SJSA1 (cell line): ENCODE results near the gene DBNL. TPM values are rescaled to one million over a fixed set of nuclear protein-coding genes. Genes with fewer than 3 reads are reported as not detected.

Experiments used
- DNase-seq, 2 experiments: peaks; one replicate each; pipeline ENCODE4 v3.0.0-alpha.2; 2015 to 2020; ENCODE audit warnings: low spot score in 2 of 2, low read depth in 1 of 2
- H3K27ac ChIP-seq: fragments of 250-450 bp; sonication (Bioruptor Pico); 2 replicates; pipeline ENCODE4 v1.5.1; 2020; ENCODE audit warnings: mild to moderate bottlenecking, moderate library complexity
- H3K27me3 ChIP-seq: fragments of 250-450 bp; sonication (Bioruptor Pico); replicated peaks from 2 replicates; pipeline ENCODE4 v1.5.1; 2020; ENCODE audit warnings: mild to moderate bottlenecking, moderate library complexity
- H3K36me3 ChIP-seq: fragments of 250-450 bp; sonication (Bioruptor Pico); 2 replicates; pipeline ENCODE4 v1.5.1; 2020; ENCODE audit warnings: mild to moderate bottlenecking
- H3K4me1 ChIP-seq: fragments of 250-450 bp; sonication (Bioruptor Pico); replicated peaks from 2 replicates; pipeline ENCODE4 v1.6.1; 2021; ENCODE audit warnings: mild to moderate bottlenecking
- H3K4me3 ChIP-seq: fragments of 250-450 bp; sonication (Bioruptor Pico); 2 replicates; pipeline ENCODE4 v1.5.1; 2020; ENCODE audit warnings: mild to moderate bottlenecking
- H3K9me3 ChIP-seq: fragments of 250-450 bp; sonication (Bioruptor Pico); replicated peaks from 2 replicates; pipeline ENCODE4 v1.5.1; 2020; ENCODE audit warnings: mild to moderate bottlenecking
- total RNA-seq: library from RNA; depleted of rRNA; stranded (reverse); fragments of >200 nt; shearing (Covaris generic); gene quantifications from 2 replicates; pipeline ENCODE4 v1.2.3, GENCODE V29; 2014

Gene DBNL
- total RNA-seq, 1 experiment from 2014 or later, result 183 TPM

DNA sequence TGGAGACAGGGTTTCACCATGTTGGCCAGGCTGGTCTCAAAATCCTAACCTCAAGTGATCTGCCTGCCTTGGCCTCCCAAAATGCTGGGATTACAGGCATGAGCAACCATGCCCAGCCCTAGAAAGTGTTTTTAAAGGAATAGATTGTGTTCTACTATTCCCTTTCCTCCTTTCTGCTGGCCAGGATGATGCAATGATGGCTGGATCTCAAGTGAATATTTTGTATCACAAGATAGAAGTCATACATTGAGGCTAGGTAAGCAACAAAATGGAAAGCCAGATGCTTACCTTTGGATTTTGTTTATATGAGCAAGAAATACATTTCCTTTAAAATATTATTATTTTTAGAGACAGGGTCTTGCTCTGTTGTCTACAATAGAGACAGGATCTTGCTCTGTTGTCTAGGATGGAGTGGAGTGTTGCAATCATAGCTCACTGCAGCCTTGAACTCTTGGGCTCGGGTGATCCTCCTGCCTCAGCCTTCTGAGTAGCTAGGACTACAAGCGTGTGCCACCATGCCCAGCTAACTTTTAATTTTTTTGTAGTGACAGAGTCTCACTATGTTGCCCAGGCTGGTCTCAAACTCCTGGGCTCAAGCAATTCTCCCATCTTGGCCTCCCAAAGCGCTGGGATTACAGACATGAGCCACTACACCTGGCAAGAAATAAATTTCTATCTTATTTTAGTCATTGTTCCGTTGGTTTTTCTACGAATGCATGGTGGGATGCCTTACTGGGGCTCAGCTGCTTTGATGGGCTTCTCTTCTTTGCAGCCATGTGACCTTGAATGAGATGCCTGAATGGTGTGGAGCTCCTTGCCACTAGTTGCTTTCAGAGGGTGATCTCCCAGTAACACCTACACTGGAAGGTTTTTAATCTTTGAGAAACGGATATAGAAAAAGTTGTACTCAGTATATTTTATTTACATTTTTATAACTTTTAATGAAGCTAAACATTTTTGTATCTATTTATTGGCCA is 53.9 kb downstream of the DBNL start:
- H3K27me3 ChIP-seq, result no peaks in the 10 kb centered on the region
- no peak for DNase-seq
- peaks cover 9% of the 10 kb centered on the region for H3K4me1 ChIP-seq
- H3K27ac ChIP-seq, result no peak overlapping the region
- H3K4me3 ChIP-seq, result no peak overlapping the region
- no peaks in the 10 kb centered on the region for H3K9me3 ChIP-seq
- H3K36me3 ChIP-seq, result no peaks in the 10 kb centered on the region

DNA sequence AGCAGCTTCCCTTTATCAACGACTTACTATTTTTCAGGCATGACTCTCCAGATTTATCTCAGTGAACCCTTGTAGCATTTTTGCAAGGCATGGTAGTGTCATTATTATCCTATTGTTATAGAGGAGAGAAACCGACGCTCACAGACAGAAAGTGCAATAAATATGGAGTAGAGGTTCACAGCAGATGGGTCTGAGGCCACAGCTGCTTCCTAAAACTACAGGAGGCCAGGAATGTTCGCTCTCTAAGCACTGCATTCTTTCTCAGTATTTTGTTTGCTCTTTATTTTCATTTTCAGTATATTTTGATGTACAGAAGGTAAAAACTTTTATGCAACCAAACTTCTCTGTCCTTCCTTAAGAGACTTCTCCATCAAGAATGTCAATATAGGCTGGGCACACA is 55.2 kb downstream of the DBNL start:
- DNase-seq, result no peak
- Histone ChIP-seq H3K27ac (no peak overlapping the region), H3K4me1 (peaks cover 9% of the 10 kb centered on the region), H3K36me3 (no peaks in the 10 kb centered on the region), H3K4me3 (no peak overlapping the region), H3K9me3 (no peaks in the 10 kb centered on the region), H3K27me3 (no peaks in the 10 kb centered on the region)

DNA sequence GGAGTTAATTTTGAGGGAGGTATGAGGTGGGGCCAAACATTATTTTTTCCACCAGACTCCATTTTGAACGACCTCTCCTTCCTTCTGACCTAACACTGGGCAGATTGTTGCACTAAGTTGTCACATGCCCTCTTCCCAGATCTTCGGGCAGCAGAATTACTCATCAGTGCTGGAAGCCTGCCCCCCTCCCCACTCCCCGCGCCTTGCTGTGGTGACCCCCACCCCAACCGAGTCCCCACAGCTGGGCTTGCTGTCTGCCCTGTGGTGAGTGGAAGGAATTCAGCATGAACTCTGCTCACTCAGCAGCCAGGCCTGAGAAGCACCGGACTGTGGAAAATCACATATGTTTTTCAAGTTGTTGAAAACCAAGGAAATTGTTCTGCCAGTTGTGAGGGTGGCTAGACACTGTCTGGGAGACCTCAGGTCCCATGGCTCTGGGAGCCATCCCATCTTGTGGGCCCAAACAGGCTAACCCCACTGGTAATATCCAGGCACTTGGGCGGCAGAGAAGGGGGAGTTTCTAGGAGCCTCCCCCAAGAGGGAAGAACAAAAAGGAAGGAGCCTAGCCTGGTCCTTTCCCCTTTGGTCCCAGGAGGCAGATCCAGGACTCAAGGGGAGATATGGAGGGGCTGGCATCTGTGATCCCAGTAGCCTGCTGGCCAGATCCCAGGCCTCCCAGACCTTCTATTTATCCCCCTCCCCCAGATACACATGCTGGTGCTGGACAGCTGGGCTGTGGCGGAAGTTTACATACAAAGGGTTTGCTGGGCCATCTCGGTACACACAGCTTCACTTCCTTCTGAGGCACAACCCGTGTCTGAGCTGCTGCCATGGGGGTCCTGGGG is 56.2 kb downstream of the DBNL start:
- Histone ChIP-seq H3K36me3 (no peaks in the 10 kb centered on the region), H3K4me1 (peaks cover 18% of the 10 kb centered on the region), H3K4me3 (no peak overlapping the region), H3K9me3 (no peaks in the 10 kb centered on the region), H3K27me3 (no peaks in the 10 kb centered on the region), H3K27ac (0 out of 2 replicates have a peak overlapping the region, but pooled peaks have one; percentile 28)
- no peak for DNase-seq

DNA sequence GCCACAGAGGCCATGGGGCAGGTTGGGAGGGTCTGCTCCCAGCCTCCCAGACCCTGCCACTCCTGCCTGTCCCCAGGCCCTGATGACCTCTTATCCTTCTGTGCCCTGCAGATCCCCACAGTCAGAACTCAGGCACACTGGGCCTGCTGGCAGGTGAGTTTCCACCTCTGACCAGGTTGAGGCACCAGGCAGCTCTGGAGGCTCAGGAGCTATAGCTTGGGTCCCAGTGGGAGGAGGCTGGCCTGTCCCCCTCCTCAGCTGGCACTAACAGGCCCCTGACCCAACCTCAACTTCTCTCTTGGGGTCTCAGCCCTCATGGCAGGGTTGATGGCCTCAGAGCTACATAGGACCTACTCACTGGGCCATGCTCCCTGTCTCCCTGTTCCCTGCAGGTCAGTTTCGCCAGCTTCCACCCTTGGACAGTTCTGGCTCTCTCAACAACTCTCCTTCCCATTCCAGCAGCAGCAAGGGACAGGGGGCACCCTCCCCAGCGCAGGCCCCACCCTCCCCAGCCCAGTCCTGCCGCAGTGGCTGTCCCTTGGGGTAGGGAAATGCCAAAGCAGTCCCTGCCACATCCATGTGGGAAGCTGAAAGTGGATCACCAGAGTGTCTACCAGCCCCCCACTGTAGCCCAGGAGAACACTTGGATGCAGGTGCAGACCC is 56.9 kb downstream of the DBNL start:
- no peaks in the 10 kb centered on the region for H3K27me3 ChIP-seq
- H3K36me3 ChIP-seq, result no peaks in the 10 kb centered on the region
- H3K4me3 ChIP-seq, result no peak overlapping the region
- no peak overlapping the region for H3K27ac ChIP-seq
- no peak for DNase-seq
- H3K9me3 ChIP-seq, result no peaks in the 10 kb centered on the region
- H3K4me1 ChIP-seq, result peaks cover 19% of the 10 kb centered on the region

DNA sequence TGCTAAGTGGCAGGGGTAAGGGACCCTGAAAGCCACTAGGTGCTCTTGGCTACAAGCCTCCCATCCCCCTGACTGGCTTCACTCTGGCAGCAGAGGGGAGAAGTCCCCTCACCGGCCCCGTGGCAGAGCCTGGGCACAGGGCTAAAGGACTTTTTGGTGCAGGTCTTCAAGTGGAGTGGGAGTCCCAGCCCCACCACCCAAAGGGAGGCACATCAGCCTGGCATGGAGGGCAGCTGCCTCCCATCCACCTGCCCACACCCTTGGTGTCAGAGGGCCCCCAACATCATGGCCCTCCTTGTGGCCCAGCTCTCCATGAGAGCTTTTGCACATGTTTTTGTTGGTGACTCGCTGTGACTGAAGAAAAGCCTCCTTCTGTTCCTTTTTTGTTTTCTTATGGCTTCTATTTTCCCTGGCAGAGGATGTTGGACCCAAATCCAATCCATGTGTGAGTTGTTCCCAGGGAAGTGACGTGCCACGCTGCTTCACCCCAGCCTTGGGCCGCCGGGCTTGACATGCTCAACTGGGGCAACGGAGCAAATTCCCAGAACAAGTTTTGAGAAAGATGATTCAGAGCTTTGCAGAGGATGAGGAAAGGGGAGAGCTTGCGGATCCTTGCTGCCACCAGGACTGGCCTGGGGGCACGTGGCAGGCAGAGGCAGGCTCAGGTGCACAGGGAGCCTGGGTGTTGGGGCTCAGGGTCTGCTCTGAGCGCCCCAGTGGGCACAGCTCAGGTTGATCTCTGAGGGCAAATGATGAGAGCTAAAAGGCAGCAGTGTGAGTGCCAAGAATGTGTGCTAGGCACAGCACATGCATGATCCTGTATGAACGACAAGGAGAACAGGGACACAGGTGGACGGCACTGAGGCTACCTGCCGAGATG is 57.7 kb downstream of the DBNL start:
- no peak for DNase-seq
- no peaks in the 10 kb centered on the region for H3K27me3 ChIP-seq
- H3K36me3 ChIP-seq, result no peaks in the 10 kb centered on the region
- H3K9me3 ChIP-seq, result no peaks in the 10 kb centered on the region
- no peak overlapping the region for H3K27ac ChIP-seq
- H3K4me3 ChIP-seq, result no peak overlapping the region
- H3K4me1 ChIP-seq, result peaks cover 19% of the 10 kb centered on the region

DNA sequence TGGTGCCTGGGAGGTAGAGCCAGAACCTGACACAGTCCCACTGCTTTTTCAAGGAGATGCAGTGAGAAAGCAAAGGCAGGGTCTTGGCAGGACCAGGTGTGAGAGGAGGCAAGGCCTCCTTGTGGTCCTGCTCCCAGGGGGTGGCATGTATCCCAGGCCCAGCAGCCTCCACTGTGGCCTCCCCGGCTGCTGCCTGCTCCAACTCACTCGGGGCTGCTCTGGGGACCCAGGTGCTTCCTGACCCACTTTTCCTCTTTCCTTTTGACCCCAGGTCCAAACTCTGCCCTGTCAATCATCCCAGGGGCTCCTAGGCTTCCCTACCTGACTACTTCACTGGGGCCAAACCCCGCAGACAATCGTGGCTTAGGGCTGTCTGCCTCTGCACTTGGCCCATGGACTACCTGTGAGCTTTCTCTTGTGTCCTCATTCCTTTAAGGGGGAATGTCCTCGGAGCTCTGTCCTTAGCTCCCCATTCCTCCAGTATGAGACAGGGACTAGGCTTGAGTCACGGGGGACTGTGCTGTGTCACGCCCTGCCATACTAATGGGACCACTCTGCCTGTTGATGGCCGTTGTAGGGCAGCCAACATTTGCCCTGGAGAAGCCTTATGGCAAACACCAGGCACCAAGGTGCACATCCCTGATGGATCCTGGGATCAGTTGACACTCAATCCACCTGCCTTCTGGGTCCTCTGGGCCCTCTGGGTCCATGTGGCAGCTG is 58.5 kb downstream of the DBNL start:
- Histone ChIP-seq H3K27ac (no peak overlapping the region), H3K4me1 (peaks cover 19% of the 10 kb centered on the region), H3K36me3 (no peaks in the 10 kb centered on the region)

DNA sequence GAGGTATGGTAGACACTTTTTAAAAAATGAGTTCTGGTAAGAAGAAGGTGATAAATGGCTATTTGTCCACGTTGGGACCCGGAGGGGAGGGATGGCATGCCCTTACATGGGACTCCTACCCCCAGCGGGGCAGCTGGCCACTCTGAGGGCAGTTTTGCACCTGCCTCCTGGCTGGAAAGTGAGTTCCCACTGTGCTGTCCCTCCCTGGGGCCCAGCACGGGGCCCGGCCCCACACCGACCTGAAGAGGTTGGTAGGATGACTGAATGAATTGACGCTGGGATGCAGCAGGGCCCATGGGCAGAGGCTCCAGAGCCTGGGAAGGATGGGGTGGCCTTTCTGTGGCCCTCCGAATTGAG is 59.0 kb downstream of the DBNL start:
- Histone ChIP-seq H3K36me3 (no peaks in the 10 kb centered on the region), H3K27me3 (no peaks in the 10 kb centered on the region), H3K4me1 (peaks cover 19% of the 10 kb centered on the region), H3K4me3 (no peak overlapping the region), H3K9me3 (no peaks in the 10 kb centered on the region), H3K27ac (no peak overlapping the region)
- no peak for DNase-seq

More for the DNA sequence above, 58.5 kb downstream of the DBNL start:
- Histone ChIP-seq H3K9me3 (no peaks in the 10 kb centered on the region), H3K27me3 (no peaks in the 10 kb centered on the region), H3K4me3 (no peak overlapping the region)
- no peak for DNase-seq

DNA sequence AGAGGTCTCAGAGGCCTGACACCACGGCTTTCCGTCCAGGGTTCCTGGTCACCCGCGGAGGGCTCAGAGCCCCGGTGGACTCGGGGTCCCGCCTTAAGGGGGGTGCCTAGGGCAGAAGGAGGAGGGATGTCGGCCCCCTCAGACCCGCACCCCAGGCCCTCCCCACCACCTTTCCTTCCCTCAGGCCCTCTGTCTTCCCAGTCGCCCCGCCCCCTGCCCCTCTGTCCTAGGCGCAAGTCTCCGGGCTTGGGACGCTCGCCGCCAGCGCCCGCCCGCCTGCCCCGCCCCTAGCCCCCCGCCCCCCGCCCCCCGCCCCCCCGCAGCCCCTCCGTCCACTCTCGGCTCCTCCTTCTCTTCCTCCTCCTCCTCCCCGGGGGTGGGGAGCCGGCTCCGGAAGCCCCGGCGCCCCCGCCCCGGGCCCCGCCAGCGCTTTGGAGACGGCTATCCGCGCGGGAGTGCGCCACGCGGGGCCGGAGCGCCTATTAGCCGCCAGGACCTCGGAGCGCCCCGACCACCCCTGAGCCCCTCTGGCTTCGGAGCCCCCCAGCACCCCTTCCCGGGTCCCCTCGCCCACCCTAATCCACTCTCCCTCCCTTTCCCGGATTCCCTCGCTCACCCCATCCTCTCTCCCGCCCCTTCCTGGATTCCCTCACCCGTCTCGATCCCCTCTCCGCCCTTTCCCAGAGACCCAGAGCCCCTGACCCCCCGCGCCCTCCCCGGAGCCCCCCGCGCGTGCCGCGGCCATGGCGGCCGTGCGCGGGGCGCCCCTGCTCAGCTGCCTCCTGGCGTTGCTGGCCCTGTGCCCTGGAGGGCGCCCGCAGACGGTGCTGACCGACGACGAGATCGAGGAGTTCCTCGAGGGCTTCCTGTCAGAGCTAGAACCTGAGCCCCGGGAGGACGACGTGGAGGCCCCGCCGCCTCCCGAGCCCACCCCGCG is 59.7 kb downstream of the DBNL start, which contains the start of gene AEBP1:
AEBP1 (plus strand) TSS at position 423 of the 937 bp plus-strand sequence; CDS start at position 744, 321 bp downstream.
- no peak for DNase-seq
- Histone ChIP-seq H3K36me3 (no peaks in the 10 kb centered on the region), H3K4me1 (peaks cover 19% of the 10 kb centered on the region), H3K4me3 (no peak within 1 kb of the TSS), H3K27me3 (no peaks in the 10 kb centered on the region), H3K27ac (no peak within 1 kb of the TSS), H3K9me3 (no peaks in the 10 kb centered on the region)

DNA sequence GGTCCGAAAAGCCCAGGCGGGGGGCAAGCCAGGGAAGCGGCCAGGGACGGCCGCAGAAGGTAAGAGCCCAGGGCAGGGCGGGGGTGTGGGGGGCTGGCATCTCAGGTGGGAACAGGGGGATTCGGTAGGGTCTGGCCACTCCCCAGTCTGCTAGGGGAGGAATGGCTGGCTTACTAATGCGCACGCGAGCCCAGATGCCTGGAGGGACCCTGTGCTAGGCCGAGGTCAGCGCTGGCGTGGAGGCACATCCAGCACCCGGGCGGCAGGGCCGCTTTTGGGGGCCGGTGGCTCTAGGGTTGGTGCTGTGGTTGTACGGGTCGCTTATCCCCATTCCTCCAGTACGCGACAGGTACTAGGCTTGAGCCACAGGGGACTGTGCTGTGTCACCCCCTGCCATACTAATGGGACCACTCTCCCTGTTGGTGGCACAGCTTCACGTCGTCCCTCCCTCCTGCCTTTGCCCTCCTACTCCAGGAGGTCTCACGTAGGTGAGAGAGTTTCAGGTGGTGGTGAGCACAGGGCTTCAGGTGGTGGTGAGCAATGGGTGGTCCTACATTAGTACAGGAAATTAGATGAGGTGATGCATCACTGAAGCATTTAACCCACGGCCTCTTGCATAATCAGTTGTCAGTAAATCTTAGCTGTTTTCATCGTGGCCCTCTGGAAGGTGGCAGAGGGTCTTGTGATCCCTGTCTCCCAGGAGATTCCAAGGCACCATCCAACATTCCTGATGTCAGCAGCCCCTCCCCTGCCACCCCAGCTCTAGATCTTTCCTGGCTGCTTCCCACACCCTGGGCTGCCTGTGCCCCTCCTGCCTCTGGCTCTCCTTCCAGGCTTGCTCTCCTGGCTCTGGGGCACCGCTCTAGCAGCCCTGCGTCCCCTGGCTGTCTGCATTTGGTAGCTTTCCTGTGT is 60.6 kb downstream of the DBNL start:
- no peaks in the 10 kb centered on the region for H3K27me3 ChIP-seq
- H3K9me3 ChIP-seq, result no peaks in the 10 kb centered on the region
- H3K4me3 ChIP-seq, result no peak overlapping the region
- no peaks in the 10 kb centered on the region for H3K36me3 ChIP-seq
- H3K4me1 ChIP-seq, result peaks cover 18% of the 10 kb centered on the region
- no peak for DNase-seq
- H3K27ac ChIP-seq, result no peak overlapping the region

DNA sequence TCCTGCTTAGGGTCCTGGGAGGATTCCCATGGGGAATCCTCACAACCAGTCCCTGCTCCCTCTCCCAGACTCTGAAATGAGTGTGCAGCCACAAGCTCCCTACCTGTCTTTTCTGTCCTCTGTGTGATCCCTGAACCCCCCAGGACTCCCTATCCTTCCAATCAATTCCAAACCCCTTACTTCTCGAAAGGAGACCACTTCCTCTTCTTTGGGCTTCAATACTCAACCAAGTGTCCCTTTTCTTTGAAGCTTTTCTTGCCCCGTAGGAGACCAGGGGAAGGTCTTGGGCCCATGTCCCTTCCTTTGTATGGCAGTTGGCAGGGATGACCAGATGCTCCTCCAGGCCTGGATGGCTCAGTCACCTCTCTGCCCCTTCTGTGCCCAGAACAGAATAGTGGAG is 61.3 kb downstream of the DBNL start:
- no peak for DNase-seq
- H3K4me1 ChIP-seq, result peaks cover 11% of the 10 kb centered on the region
- H3K36me3 ChIP-seq, result no peaks in the 10 kb centered on the region
- no peak overlapping the region for H3K4me3 ChIP-seq
- H3K27ac ChIP-seq, result no peak overlapping the region
- no peaks in the 10 kb centered on the region for H3K27me3 ChIP-seq
- H3K9me3 ChIP-seq, result no peaks in the 10 kb centered on the region
